A673 (cell line): ENCODE data around the gene BLOC1S4. TPM values are rescaled to one million over a fixed set of nuclear protein-coding genes. Genes with fewer than 3 reads are reported as not detected.

Experiments used
- Bru-seq: library from RNA; stranded (reverse); fragments of 400-500 nt; gene quantifications from one replicate; lab custom pipeline; 2021; lab: Mats Ljungman, UMichigan
- BruChase-seq, 2 experiments: library from RNA; stranded (reverse); fragments of 400-500 nt; gene quantifications; one replicate each; lab custom pipeline; 2021; lab: Mats Ljungman, UMichigan
- BruUV-seq: library from RNA; stranded (reverse); fragments of 400-500 nt; replicated peaks from 2 replicates; lab custom pipeline; 2021; lab: Mats Ljungman, UMichigan
- CTCF ChIA-PET: fragments of 300-600 bp; sonication (Branson Sonifier 250); formaldehyde crosslinking; loops from one replicate; lab custom pipeline; 2022; ENCODE audit warnings: antibody characterized with exemption; lab: Charles Lee
- POLR2A ChIA-PET: fragments of 300-600 bp; sonication (Branson Sonifier 250); formaldehyde crosslinking; loops from one replicate; lab custom pipeline; 2022; ENCODE audit warnings: antibody characterized with exemption; ENCODE audit not compliant: low non-redundant PET; lab: Charles Lee
- DNase-seq: peaks from one replicate; pipeline ENCODE4 v3.0.0-alpha.2; 2015; ENCODE audit warnings: low spot score
- H3K27ac ChIP-seq: fragments of 200-600 bp; sonication (generic); 2 replicates; pipeline ENCODE4 v1.5.1; 2016; ENCODE audit warnings: mixed run types, low read depth, mild to moderate bottlenecking, mixed read lengths, antibody characterized with exemption, low read length; ENCODE audit not compliant: poor library complexity, severe bottlenecking
- H3K27me3 ChIP-seq: fragments of 200-600 bp; sonication (generic); replicated peaks from 2 replicates; pipeline ENCODE4 v1.6.1; 2017; ENCODE audit warnings: mixed run types, low read depth, mild to moderate bottlenecking, mixed read lengths, antibody characterized with exemption, low read length; ENCODE audit not compliant: insufficient read depth, poor library complexity
- H3K36me3 ChIP-seq: fragments of 200-600 bp; sonication (generic); 2 replicates; pipeline ENCODE4 v1.6.1; 2016; ENCODE audit warnings: mixed run types, mild to moderate bottlenecking, mixed read lengths, antibody characterized with exemption, low read length; ENCODE audit not compliant: insufficient read depth, poor library complexity, severe bottlenecking
- H3K4me1 ChIP-seq: fragments of 200-600 bp; sonication (generic); 2 replicates; pipeline ENCODE4 v1.6.1; 2017; ENCODE audit warnings: mixed run types, mild to moderate bottlenecking, mixed read lengths, antibody characterized with exemption, low read length; ENCODE audit not compliant: insufficient read depth, poor library complexity, severe bottlenecking
- H3K4me3 ChIP-seq: fragments of 200-600 bp; sonication (generic); 2 replicates; pipeline ENCODE4 v1.5.1; 2016; ENCODE audit warnings: low read depth, mixed run types, mild to moderate bottlenecking, mixed read lengths, low read length; ENCODE audit not compliant: poor library complexity, severe bottlenecking
- H3K9me3 ChIP-seq: fragments of 200-600 bp; sonication (generic); 2 replicates; pipeline ENCODE4 v1.6.1; 2016; ENCODE audit warnings: mixed run types, low read depth, mild to moderate bottlenecking, mixed read lengths, antibody characterized with exemption, low read length; ENCODE audit not compliant: poor library complexity, severe bottlenecking
- CTCF ChIP-seq: fragments of 300-800, 200-600 bp; sonication (generic); conservative IDR thresholded peaks from 2 replicates; pipeline ENCODE4 v1.5.1; 2017; ENCODE audit warnings: low read depth, mild to moderate bottlenecking, antibody characterized with exemption, low read length, moderate library complexity, mixed read lengths
- EZH2 ChIP-seq: fragments of 200-600 bp; sonication (generic); IDR thresholded peaks from 2 replicates; pipeline ENCODE4 v1.6.1; 2017; ENCODE audit warnings: borderline replicate concordance, low read depth, mild to moderate bottlenecking, mixed read lengths, antibody characterized with exemption, low read length; ENCODE audit not compliant: poor library complexity, severe bottlenecking
- intact Hi-C: fragments of 100-400 bp; cut with micrococcal nuclease; formaldehyde crosslinking; loops from one replicate; pipeline ENCODE4 v1.10.0; 2022; ENCODE audit not compliant: unreplicated experiment
- long read RNA-seq: library from polyadenylated mRNA; stranded (forward); transcript quantifications from one replicate; pipeline ENCODE4 v2.0.0, GENCODE V29; 2022
- total RNA-seq: library from RNA; stranded (reverse); gene quantifications from 2 replicates; pipeline ENCODE4 v1.2.3, GENCODE V29; 2021

Gene BLOC1S4
- total RNA-seq (12.3 and 13.2 TPM in 2 replicates), Bru-seq, nascent RNA (percentile 68 among the genes with signal in this experiment), BruChase-seq, experiment 1, labeled RNA remaining after a 2-hour chase (percentile 72 among the genes with signal in this experiment), BruChase-seq, experiment 2, labeled RNA remaining after a 6-hour chase (percentile 54 among the genes with signal in this experiment)
- long read RNA-seq, transcript BLOC1S4-201 (1 exons, 1,617 nt) = major isoform, 78 of 78 reads
- long read RNA-seq, partial matches to known transcripts = 0 of 78 reads
- long read RNA-seq, other reads (novel, unspliced or antisense) = 0 of 78 reads

DNA sequence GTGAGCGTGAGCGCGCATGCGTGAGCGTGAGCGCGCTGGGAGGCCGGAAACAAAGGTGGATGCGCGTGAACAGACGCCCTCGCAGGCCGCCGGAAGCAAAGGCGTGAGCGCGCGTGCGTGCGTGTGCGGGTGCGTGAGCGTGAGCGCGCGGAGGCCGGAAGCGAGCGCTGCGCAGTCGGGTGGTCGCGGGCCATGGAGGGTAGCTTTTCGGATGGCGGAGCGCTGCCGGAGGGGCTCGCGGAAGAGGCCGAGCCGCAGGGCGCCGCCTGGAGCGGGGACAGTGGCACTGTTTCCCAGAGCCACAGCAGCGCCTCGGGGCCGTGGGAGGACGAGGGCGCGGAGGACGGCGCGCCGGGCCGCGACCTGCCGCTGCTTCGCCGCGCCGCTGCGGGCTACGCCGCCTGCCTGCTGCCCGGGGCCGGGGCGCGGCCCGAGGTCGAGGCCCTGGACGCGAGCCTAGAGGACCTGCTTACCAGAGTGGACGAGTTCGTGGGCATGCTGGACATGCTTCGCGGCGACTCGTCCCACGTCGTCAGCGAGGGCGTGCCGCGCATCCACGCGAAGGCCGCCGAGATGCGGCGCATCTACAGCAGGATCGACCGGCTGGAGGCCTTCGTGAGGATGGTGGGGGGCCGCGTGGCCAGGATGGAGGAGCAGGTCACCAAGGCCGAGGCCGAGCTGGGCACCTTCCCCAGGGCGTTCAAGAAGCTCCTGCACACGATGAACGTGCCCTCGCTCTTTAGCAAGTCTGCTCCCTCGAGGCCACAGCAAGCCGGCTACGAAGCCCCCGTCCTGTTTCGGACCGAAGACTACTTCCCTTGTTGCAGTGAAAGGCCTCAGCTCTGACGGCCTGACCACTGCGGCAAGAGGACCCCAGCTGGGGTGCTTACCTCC lies at the start of gene BLOC1S4:
BLOC1S4 (plus strand) TSS at position 157 of the 894 bp plus-strand sequence; CDS start at position 193, 36 bp downstream.
- TF ChIP-seq CTCF (no peak), EZH2 (no peak)
- POLR2A ChIA-PET = no interaction called here
- Histone ChIP-seq H3K27ac (peak within 1 kb of the TSS; percentile 80), H3K4me3 (peak within 1 kb of the TSS; percentile 91), H3K27me3 (no peaks in the 10 kb centered on the region), H3K4me1 (peaks cover 6% of the 10 kb centered on the region), H3K36me3 (no peaks in the 10 kb centered on the region), H3K9me3 (no peaks in the 10 kb centered on the region)
- DNase-seq = peak; percentile 94
- CTCF ChIA-PET = interaction anchor here (1.0 to 1.5 kb wide), 3 partner anchors 26 to 326 kb away, joined by 3 to 5 read pairs (median 5); a partner anchor contains a TSS
- BruUV-seq = no TSS peak
- intact Hi-C loops = loop anchor here (5.0 kb wide), 1 partner anchor 66 kb away; the partner anchor contains the start of gene KIAA0232

- BruUV-seq = no TSS peak
- Histone ChIP-seq H3K4me3 (no peak overlapping the region), H3K27ac (no peak overlapping the region), H3K27me3 (peaks cover 12% of the 10 kb centered on the region), H3K4me1 (no peaks in the 10 kb centered on the region), H3K36me3 (no peaks in the 10 kb centered on the region), H3K9me3 (no peaks in the 10 kb centered on the region)
- intact Hi-C loops = no loop called here
- ChIA-PET CTCF (interaction anchor here (0.7 kb wide), 1 partner anchor 471 kb away, joined by 6 read pairs; no protein-coding TSS in a partner anchor), POLR2A (no interaction called here)
- TF ChIP-seq EZH2 = no peak
- TF ChIP-seq CTCF = no peak
- DNase-seq = no peak
Measured at GRCh38 chr4:6668391-6668790, 47.6 kb upstream of the BLOC1S4 start.

DNA sequence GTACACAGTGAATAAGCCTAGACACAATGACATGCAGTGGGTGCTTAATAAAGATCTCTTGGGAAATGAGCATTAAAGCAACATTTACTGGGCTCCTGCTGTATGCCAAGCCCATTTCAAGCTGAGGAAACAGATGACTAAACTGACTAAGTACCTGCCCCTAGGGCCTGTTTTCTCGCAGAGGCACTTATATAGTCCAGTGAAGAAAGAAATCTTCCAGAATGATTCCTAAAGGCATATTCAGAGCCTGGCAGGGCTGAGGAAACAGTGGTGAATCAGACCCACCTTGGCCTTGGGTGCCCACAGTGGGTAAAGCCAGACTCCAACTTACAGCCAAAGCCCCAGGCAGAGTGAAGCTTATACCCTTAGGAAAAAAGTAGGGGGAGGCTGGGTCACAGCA lies 44.3 kb upstream of the BLOC1S4 start:
- intact Hi-C loops = no loop called here
- BruUV-seq = no TSS peak
- no peak for TF ChIP-seq CTCF
- no peak for TF ChIP-seq EZH2
- POLR2A ChIA-PET = interaction anchor here (0.6 kb wide), 1 partner anchor 421 kb away, joined by 3 read pairs; no protein-coding TSS in a partner anchor
- Histone ChIP-seq H3K9me3 (no peaks in the 10 kb centered on the region), H3K36me3 (peaks cover 16% of the 10 kb centered on the region), H3K27ac (no peak overlapping the region), H3K4me1 (peaks cover 18% of the 10 kb centered on the region), H3K27me3 (no peaks in the 10 kb centered on the region), H3K4me3 (no peak overlapping the region)
- no peak for DNase-seq
- CTCF ChIA-PET = no interaction called here
